ENCODE measurements around the gene SNAPC4.
"Not testable (repeated sequence)": the region's sequence is repeated elsewhere in the genome, so short reads cannot be mapped to it uniquely, and the experiment has no call there.

Gene SNAPC4

GRCh38 chr9:136433849-136434579 lies 34.0 kb upstream of the SNAPC4 start:
- DNase-seq (ENCODE audit: low read depth), result no peak

GRCh38 chr9:136433043-136433715 lies 33.2 kb upstream of the SNAPC4 start:
- DNase-seq (ENCODE audit: low read depth), result no peak

- no peak for DNase-seq (ENCODE audit: low read depth)
Measured at GRCh38 chr9:136432591-136432990, 32.6 kb upstream of the SNAPC4 start.

- no peak for DNase-seq (ENCODE audit: low read depth)
Measured at GRCh38 chr9:136431782-136432350, 31.9 kb upstream of the SNAPC4 start.

GRCh38 chr9:136430588-136431234 lies 30.7 kb upstream of the SNAPC4 start:
- no peak for DNase-seq (ENCODE audit: low read depth)

- no peak for DNase-seq (ENCODE audit: low read depth)
Measured at GRCh38 chr9:136429683-136430491, 29.9 kb upstream of the SNAPC4 start.

GRCh38 chr9:136429075-136429628 lies 29.2 kb upstream of the SNAPC4 start:
- DNase-seq (ENCODE audit: low read depth), result no peak

- no peak for DNase-seq (ENCODE audit: low read depth)
Measured at GRCh38 chr9:136426787-136427186, 26.8 kb upstream of the SNAPC4 start.

GRCh38 chr9:136425367-136425766 lies 25.4 kb upstream of the SNAPC4 start:
- DNase-seq (ENCODE audit: low read depth), result not testable (repeated sequence)

GRCh38 chr9:136424750-136425362 lies 24.9 kb upstream of the SNAPC4 start:
- no peak for DNase-seq (ENCODE audit: low read depth)

- no peak for DNase-seq (ENCODE audit: low read depth)
Measured at GRCh38 chr9:136423432-136424146, 23.6 kb upstream of the SNAPC4 start.

- DNase-seq (ENCODE audit: low read depth), result no peak
Measured at GRCh38 chr9:136422876-136423275, 22.9 kb upstream of the SNAPC4 start.

GRCh38 chr9:136421791-136422190 lies 21.8 kb upstream of the SNAPC4 start:
- DNase-seq (ENCODE audit: low read depth), result no peak

- no peak for DNase-seq (ENCODE audit: low read depth)
Measured at GRCh38 chr9:136419092-136419420, 19.1 kb upstream of the SNAPC4 start.

- DNase-seq (ENCODE audit: low read depth), result no peak
Measured at GRCh38 chr9:136418182-136419091, 18.5 kb upstream of the SNAPC4 start.

- no peak for DNase-seq (ENCODE audit: low read depth)
Measured at GRCh38 chr9:136416914-136417313, 16.9 kb upstream of the SNAPC4 start.

- no peak for DNase-seq (ENCODE audit: low read depth)
Measured at GRCh38 chr9:136416427-136416826, 16.5 kb upstream of the SNAPC4 start.

GRCh38 chr9:136412962-136413361 lies 13.0 kb upstream of the SNAPC4 start:
- DNase-seq (ENCODE audit: low read depth), result no peak

- DNase-seq (ENCODE audit: low read depth), result no peak
Measured at GRCh38 chr9:136411378-136411777, 11.4 kb upstream of the SNAPC4 start.

Measured in activated T-cell treated with anti-CD3 and anti-CD28 coated beads for 24 hours (primary cell).